GM18499 (cell line): ENCODE measurements around the gene IFT57.
A peak's percentile ranks its signal among the peaks of the same experiment; 100 is the strongest.

ENCODE experiments used
- ATAC-seq: cut with Tn5 transposase; IDR thresholded peaks from one replicate; pipeline ENCODE4 v1.9.1; 2021; ENCODE audit warnings: moderate number of reproducible peaks; ENCODE audit not compliant: insufficient read depth, unreplicated experiment

Gene IFT57

DNA sequence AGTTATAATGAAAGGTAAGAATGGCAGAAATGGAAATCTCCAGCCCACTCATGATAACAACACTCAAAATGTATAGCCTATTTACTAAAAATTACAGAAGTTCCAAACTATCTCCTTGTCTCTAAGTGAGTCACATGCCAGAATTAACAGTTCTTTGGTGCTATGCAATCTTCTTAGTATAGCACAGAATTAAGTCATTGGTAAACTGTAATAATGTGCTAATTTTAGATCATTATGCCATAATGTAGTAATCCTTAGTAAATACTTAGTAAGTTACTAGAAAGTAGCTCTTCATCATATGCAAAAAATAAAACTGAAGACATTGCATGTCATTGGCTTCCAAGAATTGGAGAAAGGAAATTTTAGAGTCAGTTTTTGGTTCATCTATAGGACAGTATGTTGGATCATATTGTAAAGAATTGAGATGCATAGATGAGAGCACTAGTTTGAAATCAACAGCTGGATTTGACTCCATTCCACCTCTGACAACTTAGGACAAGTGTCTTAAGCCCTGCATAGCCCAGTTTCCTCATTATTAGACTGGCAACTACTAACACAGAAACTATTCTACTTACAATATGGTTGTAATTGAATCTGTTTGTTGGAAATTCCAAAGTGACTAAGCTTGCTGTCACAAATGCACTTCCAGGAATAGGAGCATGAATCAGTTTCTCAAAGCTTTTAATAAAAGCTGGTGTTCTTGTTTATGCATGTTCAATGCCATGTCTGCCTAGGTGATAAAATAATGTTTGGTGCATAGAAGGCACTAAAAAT, 91.3 kb downstream of the IFT57 start:
- no peak for ATAC-seq

DNA sequence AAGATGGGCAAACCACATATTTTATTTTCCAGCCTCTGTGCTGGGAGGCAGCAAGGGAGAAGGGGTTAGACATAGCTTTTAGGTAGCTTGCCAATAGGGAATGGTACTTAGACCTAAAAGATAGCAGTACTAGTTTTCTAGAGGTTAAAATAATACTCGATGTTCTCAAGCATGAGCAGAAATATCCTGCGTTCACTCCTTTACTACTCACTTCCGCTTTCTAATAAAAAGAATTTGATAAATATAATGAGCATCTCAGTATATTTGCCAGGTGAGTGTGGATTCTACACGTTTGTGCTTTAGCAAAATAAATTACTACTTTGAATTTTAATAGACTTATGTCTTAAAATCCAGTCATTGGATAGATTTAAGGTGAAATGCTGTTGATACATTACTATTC, 92.0 kb downstream of the IFT57 start:
- ATAC-seq = no peak

DNA sequence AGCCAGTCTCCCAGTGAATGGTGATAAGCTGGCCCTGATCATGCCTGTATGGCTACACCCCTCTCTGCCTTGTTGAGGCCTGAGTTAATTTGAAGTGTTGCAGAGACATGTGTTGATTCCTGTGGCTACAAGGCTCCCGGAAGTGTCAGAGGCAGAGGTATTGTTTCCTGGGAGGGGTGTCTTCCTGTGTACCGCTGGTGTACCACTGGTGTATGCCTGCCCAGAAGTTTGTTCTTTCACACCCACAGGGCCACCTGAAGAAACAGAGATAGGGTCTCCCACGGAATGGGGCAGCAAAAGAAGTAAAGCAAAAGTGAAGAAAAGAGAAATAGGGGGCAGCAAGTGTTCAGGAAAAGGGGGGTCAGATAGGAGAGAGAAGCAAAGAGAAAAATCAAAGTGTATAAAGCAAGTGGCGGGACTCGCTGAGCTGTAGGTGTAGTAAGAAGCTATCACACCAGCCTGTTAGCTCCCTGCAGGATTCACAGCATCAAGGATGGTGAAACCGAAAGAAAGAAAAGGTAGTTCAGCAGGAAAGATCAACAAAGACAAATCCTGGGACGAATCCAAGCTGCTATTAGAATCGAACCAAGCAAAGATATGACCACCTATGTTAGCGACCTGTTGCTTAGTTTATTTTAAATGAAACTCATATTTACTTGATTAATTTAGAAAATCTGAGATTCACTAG, 94.8 kb downstream of the IFT57 start:
- ATAC-seq = no peak

DNA sequence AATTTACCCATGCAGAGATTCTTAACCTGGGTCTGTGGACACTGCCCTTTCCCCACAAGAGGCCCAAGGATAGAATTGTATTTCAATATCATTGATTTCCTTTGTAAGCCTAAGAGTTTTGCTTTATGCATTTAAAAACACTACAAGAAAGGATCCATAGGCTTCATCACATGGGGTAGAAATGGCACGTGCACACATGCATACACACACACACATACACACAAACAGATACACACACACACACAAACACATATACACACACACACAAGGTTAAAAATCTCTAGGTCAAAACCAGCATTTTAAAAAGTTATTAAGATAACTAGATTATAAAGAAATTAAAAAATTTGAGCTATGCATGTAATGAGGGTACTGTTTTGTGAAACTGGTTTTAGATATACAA, 95.9 kb downstream of the IFT57 start:
- no peak for ATAC-seq

DNA sequence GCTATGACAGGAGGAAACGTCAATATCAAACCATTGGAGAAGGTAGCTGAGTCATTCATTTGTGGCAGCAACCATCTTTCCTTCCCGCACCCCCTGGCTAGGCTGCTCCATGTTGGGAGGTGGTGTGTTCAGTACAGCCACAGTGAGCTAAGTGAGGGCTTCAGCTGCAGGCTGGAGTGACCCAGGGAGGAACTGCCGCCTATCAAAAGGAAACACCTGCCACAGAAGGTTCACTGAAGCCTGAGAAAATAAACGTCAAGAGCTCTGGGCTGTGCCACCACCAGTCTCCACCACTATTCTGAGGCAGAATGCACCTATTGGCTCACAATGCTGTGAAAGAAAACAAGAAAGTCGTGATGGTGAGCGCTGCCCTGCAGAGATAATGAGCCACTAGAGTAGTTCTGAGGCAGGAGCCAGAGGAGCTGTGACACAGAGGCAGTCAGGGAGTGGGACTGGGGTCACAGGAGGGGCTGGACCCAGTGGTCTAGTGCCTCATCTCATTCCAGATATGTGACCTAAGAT, 96.6 kb downstream of the IFT57 start:
- peak; percentile 32 for ATAC-seq

DNA sequence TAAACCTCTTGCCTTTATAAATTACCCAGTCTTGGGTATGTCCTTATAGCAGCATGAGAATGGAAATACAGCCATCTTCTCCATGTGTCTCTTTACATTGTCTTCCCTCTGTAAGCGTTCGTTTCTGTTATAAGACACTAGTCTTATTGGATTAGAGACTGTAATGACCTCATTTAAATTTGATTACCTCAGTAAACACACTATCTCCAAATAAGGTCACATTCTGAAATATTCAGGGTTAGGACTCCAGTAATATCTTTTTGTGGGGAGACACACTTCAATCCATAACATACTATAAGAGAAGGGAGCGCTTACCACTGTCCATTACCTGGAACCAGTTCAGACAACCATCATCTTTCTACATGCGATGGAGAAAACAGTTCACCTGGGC, 97.1 kb downstream of the IFT57 start:
- no peak for ATAC-seq

DNA sequence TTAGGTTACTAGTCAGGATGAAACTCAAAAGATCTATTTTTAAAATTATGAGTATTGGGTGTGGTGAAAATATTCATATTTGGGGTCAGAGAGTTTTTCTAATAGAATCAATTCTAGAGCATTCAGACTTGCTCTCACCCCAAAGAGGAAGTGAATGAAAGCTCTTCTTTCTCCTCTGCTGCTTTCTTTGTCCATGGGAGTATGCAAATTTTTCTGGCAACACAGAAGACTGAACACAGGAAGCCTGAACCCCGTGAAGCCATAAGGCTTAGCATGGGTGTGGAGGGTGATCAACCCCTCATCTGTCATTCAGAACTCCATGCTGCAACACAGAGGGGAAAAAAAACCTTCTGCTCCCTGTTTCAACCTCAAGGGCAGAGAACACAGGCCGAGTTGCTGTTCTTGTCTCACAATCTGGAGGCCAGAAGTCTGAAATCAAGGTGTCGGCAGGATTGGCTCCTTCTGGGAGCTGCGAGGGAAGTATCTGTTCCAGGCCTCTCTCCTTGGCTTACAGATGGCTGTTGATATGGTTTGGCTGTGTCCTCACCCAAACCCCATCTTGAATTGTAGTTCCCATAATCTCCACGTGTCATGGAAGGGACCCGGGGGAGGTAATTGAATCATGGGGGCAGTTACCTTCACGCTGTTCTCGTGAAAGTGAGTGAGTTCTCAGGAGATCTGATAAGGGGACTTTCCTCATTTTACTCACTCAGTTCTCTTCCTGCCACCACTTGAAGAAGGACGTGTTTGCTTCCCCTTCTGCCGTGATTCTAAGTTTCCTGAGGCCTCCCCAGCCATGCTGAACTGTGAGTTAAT, 97.7 kb downstream of the IFT57 start:
- ATAC-seq = peak; percentile 79

DNA sequence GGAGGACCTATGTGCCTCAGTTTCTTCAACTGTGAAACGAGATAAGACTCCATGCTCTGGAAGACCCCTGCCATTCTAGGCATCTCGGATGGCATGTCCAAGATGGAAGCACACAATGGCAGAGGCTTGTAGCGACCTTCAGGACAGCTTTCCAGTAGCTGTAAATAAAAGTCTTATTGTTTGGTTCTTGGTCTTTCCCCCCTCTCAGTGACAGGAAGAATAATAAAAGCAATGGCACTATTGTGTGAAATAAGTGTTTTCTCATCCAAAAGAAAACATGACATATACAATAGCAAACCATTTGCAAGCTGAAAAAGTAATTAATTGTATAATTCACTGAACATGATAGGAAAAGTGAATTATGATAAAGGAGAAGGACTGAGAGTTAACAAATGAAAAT, 98.9 kb downstream of the IFT57 start:
- ATAC-seq = no peak

DNA sequence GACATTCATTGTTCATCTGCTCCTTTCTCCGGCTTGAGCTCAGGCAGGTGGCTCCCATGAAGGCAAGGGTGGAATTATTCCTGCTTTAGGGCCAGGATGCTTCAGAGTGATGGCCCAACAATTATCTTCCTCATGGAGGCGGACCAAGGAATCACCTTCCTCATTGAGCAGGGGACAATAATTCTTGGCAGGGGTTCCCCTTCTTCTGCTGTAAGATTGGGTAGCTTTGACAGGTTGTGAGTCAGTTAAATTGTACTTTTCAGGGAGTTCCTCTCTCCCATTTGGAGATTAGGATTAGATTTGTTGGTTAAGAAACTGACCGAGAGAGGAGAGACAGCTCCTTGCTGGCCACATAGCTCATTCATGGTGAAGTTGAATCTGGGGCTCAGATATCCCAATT, 99.9 kb downstream of the IFT57 start:
- ATAC-seq = no peak

DNA sequence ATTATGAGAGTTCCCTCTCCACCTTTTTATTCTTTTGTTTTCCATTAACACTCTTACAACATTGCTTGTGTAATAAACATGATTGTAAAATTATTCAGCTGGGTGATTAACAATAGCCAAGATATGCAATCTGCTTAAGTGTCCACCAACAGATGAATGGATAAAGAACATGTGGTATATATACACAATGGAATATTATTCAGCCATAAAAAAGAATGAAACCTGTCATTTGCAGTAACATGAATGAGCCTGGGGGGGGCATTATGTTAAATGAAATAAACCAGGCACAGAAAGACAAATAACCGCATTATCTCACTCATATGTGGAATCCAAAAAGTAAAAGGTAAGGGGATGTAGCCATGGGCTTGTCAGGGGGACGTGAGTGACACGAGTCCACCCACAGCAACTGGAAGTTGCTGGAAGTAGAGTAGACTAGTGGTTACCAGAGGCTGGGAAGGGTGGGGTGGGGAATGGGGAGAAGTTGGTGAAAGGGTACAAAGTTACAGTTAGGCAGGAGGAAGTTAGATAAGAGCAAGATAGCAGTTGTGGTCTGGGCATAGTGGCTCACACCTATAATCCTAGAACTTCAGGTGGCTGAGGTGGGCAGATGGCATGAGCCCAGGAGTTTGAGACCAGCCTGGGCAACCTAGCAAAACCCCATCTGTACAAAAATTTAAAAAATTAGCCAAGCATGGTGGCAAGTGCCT, 102.7 kb downstream of the IFT57 start:
- ATAC-seq = no peak

DNA sequence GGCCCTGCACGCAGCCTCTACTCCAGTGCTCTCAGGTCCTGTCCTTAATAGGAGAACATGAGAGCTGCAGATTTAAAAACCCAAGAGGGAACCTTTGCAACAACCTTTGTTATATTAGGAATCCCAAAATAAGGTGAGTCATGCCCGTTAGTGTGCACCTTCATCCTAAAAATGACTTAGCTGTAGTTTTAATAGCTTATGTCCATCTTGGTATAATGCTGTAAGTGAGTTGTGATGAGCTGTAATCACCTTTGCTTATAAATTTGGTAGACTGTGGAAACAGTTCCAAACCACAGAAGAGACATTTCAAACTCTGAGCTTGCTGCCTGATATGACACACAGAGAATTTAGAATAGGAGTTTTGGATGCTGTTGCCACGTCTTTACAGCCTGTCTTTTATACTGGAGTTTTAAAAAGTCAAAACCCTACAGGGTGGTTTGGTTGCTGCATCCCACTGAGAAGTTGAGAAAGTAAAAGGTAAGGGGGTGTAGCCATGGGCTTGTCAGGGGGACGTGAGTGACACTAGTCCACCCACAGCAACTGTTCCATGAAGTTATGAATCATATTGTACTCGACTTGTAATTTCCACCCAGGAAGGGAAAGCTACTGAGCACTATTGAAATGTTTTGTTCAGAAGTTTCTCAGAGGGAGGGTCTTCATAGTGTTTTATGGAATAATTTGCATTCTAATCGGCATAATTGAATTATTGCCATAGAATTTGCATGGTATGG, 104.0 kb downstream of the IFT57 start:
- ATAC-seq = no peak

DNA sequence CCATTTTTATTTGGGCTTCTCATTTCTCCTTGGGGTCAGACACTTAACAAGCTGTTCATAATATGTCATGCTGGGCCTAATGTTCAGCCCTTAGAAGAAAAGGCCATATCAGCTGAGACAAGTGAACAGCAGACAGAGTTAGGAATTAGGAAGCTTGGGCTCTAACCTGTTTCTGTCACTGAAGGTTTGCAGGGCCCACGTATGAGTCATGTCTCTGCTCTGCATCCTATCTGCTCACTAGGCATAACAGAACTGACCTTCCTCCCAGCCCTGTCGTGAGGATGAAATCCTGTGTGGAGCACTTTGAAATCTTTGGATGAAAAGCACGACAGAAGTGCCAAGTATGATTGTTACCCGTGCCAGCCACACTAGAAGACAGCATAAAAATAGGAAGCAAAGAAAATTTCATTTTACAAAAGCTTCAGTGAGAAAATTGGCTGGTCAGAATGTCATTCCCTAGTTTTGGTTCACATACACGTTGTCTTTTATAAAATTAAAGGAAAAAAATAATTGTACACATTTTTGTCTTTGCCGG, 104.9 kb downstream of the IFT57 start:
- no peak for ATAC-seq

DNA sequence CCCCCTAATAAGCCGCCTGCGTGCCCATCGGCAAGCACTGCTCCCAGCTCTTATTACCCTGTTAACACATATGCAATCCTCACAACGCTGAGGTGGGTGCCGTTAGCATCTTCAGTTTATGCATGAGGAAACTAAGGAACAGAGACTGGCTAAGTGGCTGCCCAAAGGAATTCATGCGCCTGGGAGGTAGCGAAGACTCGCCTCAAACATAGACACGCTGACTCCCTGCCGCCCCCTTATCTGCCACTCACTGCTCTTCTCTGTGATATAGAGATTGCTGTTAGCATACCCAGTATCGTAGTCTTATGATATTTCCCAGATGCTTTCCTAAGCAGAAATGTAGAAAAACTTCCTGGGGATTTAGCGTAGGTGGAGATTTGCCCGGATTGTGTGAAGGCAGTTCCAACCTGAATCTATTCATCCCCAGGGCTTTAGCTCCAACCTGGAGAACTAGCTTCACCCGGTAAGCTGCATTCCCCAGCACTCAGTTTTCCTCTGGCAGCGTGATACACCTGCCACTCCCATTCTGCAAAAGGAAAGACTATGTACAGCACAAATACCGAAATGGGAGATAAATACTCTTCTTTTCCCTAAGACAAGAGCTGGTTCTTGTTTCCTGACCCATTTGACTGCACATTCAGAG, 107.7 kb downstream of the IFT57 start:
- no peak for ATAC-seq

DNA sequence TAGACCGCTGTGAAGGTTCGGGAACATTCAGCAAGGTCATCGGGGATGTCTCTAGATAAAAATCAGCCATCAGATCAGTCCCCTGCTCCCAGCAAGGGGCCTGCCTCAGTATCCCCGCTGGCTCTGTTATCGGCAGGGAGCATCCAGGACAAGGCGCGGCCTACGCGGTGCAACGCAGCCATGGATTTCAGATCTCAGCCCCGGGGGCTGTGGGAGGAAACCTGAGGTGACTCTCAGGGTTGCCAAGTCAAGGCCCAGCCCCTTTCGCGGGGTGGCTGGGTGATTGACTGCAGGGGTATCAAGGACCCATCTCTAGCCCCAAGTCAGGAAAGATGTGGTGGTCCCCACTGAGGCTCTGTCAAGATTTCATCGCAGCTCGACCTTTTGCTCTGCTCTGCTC, 108.2 kb downstream of the IFT57 start:
- ATAC-seq = no peak

DNA sequence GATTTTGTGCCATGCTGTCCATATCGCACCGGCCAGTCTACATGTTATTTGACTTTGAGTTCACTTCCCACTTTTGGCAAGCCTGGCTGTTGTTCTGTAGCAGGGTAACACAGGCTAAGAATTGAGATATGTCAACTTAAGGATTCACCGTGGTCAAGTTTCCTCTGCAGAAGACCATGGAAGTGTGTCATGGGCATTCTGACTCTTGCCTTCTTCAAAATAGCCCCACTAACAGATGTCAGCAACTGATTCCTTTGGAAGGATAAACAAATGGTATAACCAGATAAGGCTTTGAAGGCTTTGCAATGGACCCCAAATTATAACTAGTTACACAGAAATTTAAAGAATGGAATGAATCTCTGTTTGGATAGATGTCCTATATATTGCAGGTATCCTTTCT, 111.3 kb downstream of the IFT57 start:
- ATAC-seq = no peak
